ENCODE data around the gene THUMPD1.
"Not testable (repeated sequence)": the region's sequence is repeated elsewhere in the genome, so short reads cannot be mapped to it uniquely, and the experiment has no call there.

THUMPD1 gene

DNA sequence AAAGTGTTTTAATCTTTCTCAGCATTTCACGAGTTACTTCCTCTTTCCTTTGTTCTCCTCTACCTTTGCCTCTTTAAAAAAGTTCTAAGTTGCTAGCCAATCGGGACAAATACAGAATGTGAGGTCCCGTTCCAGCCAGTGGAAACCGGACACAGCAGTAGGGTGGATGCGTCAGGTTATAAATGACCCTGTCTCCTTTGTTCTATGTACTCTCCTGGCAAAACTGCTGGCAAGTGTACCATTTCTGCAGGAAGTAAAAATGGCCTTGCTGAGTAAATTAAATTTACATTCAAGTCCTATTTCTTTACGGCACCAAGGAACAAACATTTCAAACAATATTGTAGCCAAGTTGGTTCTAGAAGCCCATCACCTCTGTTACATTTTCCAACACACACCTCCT, 47.5 kb downstream of the THUMPD1 start:
- DNase-seq, result not testable (repeated sequence)

DNA sequence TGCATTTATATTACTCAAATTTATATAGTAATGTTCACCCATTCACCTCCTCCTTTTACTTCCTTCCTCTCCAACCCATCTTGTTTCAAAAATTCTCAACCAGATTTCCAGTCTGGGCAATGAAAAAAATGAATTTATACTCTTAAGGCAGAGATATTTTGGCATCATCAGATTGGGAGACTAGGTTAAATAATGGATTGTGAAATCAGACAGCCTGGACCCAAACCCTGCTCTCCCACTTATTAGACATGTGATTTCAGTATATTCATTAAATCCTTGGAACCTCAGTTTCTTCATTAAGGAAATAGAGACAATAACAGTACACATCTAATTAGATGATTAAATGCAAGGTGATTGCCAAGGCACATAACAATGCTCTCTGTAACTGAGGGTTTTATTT, 52.0 kb downstream of the THUMPD1 start:
- no peak for DNase-seq

DNA sequence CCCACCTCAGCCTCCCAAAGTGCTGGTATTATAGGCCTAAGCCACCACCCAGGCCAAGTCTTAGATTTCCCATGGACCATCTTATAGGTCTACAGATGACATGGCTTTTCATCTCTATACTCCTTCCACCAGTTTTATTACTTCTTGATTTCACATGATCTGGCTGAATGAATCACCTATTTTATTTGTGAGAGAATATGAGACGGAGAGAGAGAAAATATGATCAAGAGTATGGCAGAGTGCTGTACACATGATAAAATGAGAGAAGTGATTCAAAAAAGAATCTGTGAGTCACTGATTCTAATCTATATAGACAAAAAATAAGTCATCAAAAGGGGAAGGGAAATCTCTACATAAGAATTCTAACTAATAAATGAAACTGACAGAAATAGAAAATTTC, 57.8 kb downstream of the THUMPD1 start:
- no peak for DNase-seq
